H4 (cell line): ENCODE results near the gene CSNK1D. TPM values are rescaled to one million over a fixed set of nuclear protein-coding genes. Genes with fewer than 3 reads are reported as not detected.

Source experiments
- DNase-seq: peaks from one replicate; pipeline ENCODE4 v3.0.0-alpha.2; 2015; ENCODE audit warnings: low spot score
- total RNA-seq: library from RNA; depleted of rRNA; stranded (reverse); fragments of >200 nt; shearing (Covaris generic); gene quantifications from 2 replicates; pipeline ENCODE4 v1.2.3, GENCODE V29; 2014

The CSNK1D gene
- total RNA-seq, 1 experiment from 2014 or later = 33.9 TPM

DNA sequence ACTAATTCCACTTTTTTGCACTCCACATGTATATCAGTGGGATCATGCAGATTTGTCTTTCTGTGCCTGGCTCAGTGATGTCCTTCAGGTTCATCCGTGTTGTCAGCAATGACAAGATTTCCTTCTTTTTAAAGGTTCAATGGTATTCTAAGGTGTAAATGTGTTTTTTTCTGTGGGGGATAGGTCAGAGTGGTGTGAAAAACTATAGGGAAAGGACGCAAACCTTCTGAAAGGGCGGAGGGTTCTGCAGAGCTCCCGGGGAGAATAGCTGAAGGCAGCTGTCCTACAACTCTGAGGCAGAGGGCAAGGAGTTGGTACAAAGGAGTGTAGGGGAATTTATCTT lies 21.9 kb upstream of the CSNK1D start:
- no peak for DNase-seq

DNA sequence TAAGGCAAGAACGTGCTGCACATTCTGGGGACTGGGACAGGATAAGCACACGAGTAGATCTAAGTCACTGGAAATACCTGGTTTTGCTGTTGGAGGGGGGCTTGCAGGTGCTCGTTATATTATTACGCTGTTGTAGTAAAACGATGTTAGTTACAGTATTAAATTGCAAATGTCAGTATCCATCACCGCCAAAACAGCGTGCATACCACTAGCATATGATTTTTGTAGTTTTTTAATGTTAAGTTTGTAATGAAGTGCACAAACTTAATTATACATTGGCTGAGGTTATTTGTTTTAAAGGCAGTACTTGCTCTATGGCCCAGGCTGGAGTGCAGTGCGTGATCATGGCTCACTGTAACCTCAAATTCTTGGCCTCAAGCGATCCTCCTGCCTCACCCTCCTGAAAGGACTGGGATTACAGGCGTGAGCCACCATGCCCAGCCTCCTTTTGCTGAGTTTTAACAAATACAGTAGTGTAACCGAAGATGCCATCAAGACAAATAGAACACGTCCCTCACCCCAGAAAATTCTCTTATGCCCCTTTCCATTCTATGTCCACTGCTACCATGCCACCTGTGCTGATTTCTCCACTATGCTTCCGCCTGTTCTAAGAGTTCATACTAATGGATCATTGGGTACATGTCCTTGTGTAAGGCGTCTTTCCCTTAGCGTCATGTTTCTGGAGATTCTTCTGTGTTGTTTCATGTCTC lies 20.7 kb upstream of the CSNK1D start:
- no peak for DNase-seq

DNA sequence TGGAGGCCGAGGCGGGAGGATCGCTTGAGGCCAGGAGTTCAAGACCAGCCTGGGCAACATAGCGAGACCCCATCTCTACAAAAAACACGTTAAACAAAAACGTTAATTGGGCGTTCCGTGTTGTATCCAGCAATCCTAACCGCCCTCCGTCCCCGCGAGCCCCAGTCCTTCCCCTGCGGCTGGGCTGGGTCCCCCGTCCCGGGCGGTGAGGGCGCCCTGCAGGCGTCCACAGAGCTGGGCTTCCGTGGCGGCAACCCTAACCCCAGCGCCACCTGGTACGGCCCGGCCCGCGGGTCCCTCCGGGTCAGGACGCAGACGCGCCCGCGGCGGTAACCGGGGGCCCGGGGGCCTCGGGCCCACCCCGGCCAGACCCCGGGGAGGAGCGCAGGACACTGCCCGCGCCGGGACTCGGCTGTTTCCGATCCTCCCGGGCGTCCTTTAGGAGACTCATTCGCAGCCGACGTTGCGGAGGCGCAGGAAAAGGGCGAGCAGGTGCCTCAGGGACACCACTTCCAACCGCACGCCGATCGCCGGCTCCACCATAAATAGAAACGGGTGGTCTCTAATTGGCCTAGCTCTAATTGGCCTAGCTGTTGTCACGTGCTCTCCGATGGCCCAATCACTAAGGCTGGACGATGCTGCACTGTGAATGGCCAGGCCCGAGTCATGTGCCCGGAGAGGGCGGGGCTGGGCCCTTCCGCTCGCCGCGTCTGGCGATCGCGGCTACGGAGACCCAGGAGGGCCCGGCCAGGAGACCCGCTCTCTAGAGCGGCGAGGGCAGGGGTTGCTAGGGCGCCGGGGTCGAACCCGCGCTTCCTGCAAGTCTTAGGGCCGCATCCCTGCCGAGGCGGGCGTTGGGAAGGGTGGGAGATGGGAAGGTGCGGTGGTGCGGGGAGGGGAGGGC lies 19.0 kb upstream of the CSNK1D start:
- DNase-seq = peak; percentile 100

DNA sequence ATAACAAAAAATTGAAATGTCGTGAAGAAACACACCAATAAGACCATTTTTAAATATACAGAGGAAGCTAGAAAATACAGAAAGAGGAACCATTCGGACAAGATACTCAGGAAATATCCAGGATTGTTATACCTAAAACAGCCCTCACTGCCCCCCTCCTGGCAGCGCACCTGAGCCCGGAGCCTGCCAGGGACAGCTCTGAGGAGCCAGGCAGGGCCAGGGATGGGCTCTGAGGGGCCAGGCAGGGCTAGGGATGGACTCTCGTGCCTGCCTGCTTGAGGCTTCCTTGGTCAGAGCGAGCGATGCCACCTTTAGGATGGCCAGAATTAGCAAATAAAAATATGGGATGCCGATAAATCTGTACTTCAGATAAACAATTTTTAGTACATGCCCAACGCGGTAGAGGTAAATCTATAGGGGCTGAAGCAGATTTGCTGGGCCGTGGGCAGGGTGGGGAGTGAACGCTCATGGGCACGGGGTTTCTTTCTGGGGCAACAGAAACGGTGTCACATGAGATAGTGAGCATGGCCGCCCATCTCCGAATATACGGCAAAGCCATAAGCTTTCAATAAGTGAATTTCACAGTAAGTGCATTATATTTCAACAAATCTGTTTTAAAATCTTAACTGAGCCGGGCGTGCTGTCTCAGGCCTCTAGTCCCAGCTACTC lies 18.2 kb upstream of the CSNK1D start:
- DNase-seq = no peak

DNA sequence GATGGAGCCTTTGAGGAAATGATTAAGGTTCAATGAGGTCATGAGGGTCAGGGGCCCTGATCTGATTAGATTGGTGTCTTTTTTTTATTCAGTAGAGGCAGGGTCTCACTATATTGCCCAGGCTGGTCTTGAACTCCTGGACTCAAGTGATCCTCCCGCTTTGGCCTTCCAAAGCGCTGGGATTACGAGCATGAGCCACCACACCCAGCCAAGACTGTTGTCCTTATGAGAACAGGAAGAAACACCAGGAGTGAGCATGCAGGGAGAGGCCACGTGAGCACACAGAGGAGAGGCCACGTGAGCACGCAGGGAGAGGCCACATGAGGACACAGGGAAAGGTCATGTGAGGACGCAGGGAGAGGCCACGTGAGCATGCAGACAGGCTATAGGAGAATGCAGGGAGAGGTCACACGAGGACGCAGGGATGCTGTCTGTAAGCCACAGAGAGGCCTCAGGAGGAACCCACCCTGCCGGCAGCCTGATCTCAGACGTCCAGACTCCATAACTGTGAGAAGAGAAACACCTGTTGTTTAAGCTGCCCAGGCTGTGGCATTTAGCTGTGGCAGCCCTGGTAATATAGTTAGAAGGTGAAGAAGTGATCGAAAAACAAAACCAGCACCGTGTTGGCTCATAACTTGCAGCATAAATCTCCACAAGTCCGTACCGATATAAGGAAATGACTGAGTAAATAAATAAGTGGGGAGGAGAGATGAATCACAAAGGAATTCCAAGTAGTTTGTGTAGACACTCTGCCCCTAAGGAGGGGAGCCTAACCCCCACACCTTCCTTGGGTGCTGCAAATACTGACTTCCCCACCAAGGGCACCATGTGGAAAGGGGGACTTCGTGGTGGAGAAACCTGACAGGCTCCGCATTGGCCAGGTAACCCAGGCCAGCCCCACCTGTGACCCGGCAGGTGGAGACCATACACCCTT lies 14.6 kb upstream of the CSNK1D start:
- peak; percentile 100 for DNase-seq

DNA sequence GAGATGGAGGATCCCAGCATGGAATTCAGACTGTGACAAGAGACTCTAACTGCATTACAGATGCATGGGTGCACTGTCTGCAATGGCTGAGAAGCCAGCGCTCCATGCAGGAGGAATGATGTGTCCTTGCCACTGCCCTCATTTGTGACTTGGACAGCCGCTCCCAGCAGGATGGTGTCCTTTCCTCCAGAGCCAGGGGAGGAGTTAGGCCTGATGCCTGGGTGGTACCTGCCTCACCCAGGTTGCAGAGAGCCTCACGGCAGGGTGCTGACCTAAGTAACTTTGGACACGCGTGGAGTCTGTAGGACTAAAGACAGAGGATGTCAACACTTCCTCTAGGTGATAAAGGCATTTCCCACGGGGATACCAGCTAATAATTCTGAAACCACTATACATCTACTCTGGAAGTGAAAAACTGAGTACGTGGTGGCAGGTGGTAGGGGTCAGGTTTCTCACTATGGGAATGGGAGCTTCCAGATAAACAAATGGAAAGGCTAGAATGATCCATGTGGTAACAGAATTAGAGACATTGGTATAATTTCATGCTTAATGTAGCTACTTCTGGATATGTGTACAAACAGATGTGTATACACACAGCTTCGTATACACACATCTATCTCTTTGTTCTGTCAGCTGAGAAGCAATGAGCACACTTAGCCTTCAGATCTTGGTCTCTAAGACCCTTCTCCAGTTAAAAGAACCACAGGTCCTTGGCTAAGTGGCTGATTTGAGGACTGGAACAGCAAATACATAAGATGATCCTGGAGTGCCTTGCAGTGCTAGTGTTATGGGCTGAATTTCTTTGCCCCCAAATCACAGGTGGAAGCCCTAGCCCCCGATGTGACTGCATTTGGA lies 13.7 kb upstream of the CSNK1D start:
- no peak for DNase-seq

DNA sequence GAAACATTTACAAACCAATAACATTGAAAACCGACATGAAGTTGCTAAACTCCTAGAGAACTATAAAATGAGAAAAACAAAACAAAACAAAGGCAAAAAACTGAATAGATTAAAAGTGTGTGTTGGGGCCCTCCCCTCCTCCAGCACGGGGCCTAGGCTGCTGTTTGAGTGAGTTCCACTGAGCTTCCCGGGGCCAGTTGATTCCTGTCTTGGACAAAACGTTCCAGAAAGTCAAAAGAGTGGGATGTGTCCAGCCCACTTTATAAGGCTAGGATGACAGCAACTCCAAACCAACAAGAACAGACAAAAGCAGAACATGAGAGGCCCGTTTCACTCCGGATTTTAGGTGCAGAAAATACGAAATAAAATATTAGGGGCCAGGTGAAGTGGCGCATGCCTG lies 11.6 kb upstream of the CSNK1D start:
- no peak for DNase-seq

DNA sequence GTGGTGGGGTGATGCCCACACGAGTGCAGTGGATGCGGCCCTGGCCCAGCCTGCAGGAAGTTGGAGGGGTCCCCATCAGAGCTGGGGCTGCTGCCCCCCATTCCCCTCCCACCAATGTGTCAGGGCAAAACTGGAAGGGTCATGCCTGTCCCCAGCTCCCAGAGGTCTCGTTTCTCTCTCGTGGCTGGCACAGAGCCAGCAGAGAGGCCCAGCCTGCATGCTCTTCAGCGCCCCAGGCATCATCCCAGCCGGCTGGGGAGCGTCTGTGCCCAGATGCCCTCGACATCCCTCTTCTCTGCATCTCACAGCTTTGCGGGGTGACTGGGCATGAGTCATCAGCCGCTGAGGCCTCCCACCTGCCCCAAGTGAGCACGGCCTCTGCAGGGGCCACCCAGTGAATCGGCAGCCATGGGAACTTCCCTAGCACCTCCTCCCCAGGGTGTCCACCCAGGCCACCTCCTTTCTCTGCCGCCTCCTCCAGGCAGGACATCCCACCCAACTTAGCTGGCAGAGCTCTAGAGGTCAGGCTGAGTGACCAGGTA lies 9.8 kb upstream of the CSNK1D start:
- peak; percentile 94 for DNase-seq

DNA sequence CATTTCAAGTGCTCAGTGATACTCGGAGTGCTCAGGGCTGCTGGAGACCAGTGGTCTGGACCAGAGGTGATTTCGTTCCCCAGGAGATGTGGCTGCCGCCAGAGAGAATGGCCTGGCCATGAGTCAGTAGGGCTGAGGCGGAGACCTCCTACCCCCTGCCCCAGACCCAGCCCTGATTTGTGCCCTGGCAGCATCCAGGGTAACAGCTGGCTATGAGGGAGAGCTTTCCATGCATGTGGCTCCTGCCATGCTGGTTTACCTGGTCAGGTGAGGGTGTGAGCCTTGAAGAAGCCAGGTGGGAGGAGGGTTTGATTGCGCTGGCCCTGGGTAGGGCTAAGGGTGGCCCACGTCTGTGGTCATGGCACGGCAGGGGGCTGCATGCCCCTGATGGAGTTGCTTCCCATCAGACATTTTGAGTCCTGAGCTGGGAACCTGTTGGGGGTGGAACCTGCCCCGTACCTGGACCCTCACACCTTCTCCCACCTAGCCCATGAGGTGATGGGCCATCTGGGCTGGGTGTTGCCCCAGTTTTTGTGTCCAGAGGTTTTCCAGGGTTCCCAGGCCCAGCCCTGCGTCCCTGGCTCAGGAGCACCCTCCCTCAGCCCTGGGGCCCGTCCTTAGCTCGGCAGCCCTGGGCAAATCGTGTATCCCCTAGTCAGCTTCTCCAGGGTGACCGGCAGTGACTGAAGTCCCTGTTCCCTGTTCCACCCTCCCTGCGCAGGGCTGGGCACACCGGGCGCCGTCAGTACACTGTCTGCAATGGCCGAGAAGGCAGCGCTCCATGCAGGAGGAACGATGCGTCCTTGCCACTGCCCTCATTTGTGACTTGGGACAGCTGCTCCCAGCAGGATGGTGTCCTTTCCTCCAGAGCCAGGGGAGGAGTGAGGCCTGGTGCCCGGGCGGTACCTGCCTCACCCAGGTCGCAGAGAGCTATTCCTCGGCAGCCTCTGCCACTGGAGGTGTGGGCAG lies 9.0 kb upstream of the CSNK1D start:
- DNase-seq = no peak

DNA sequence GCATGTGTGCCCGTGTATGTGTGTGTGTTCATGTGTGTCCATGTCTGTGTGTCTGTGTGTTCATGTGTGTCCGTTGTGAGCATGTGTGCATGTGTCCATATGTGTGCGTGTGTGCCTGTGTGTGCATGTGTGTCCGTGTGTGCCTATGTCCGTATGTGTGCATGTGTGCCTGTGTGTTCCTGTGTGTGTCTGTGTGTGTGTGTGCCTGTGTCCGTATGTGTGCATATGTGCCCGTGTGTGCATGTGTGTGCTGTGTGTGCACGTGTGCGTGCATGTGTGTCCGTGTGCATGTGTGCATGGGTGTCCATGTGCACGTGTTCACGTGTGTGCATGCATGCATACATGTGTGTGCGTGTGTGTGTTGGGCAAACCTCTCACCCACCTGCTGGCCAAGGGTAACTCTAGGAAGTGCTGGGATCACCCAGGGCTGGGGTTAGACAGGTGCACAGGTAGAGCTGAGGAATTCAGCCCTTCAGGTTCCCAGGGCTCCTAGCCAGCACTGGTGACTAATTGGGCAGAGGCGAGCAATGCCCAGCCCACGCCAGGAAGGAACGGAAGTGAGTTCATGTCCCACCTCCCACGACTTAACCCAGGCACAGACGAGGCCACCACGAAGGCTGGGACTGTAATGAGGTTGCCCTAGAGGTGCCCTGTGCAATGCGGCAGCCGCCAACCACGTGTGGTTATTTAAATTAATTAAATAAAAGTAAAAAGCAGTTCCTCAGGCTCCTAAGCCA lies 8.2 kb upstream of the CSNK1D start:
- DNase-seq = peak; percentile 86

DNA sequence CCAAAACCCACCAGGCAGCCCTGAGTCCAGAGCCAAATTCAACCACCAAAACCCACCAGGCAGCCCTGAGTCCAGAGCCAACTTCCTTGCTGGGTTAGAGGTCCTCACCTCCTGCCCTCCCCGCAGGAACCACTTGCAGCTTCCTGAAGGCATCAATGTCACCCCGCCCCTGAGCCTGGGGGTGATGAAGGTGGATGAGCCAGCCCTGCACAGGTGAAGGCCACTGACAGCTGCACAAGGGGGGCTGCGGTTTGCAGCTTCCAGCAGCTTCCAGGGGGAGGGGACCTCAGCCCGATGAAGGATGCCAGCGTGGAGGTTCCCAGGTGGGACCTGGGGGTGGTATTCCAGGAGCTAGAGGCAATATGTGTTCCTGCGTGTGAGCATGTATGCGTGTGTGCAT lies 7.6 kb upstream of the CSNK1D start:
- no peak for DNase-seq

DNA sequence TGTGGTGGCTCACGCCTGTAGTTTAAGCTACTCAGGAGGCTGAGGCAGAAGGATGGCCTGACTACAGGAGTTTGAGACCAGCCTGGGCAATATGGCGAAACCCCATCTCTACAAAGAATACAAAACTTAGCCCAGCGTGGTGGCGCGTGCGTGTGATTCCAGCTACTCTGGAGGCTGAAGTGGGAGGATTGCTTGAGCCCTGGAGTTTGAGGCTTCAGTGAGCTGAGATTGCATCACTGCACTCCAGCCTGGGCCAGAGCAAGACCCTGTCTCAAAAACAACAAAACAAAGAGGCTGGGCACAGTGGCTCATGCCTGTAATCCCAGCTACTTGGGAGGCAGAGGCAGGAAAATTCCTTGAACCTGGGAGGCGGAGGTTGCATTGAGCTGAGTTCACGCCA lies 7.0 kb upstream of the CSNK1D start:
- DNase-seq = no peak

DNA sequence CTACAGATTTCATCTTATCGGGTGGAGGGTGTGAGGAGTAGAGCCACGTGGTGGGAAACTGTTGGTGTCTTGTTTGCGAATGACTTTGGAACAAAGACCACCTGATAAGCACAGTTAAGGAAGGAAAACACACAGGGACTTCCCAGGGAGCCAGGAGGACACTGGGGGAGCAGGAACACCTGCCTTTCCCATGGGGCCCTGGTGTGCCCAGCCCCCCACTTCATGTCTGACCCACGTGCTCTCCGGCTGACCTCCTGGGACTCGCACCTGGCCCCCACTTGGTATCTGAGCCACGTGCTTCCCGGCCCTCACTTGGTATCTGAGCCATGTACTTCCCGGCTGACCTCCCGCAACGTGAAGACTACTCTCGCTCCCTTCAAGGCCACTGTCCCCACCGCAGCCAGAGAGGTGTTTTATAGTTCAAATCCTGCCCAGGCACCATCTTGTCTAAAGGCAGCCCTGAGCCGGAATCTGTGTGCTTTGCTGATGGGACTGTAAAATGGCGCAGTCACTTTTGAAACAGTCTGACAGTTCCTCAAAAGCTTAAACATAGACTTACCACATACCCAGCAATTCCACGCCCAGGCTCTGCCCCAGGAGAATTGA lies 5.4 kb upstream of the CSNK1D start:
- no peak for DNase-seq

DNA sequence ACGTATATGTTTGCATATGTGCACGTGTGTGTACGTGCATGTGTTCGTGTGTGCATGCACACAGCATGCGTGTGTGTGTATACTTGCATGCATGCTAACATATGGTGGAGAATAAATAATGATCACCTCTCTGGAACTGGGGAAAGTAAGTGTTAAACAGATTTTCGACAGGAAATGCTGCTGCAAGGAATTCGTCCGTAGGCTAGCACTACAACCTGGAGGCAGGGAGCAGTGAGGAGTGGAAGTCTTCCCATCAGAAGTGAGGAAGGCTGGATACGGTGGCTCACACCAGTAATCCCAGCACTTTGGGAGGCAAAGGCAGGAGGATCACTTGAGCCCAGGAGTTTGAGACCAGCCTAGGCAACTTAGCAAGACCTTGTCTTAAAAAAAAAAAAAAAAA lies 4.8 kb upstream of the CSNK1D start:
- no peak for DNase-seq

DNA sequence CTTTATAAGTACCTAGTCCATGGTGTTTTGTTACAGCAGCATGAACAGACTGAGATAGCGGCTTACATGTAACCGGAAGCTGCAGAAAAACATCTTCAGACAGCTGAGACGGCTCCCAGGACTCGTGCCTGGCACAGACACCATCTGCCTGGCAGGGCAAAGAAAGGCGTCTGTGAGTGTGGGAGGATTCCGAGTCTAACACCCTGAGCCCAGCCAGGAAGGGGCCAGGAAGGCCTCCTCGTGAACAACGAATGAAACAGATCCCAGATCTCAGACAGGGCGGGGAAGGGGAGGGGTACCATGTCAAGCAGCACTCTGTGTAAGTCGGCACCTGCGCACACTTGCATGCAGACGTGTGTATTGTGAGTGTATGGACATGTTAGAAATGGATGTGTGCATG lies 4.4 kb upstream of the CSNK1D start:
- DNase-seq = no peak

DNA sequence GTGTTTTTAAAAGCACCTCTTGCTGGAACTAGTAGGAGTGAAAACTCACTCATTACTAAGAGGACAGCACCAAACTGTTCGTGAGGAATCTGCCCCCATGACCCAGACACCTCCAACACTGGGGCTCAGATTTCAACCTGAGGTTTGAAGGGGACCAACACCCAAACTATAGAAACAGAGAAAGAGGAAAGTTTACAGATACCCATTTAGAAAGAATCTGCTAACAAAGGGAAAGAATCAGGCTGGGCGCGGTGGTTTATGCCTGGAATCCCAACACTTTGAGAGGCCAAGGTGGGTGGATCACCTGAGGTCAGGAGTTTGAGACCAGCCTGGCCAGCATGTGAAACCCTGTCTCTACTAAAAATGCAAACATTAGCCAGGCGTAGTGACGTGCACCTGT lies 3.4 kb upstream of the CSNK1D start:
- no peak for DNase-seq

DNA sequence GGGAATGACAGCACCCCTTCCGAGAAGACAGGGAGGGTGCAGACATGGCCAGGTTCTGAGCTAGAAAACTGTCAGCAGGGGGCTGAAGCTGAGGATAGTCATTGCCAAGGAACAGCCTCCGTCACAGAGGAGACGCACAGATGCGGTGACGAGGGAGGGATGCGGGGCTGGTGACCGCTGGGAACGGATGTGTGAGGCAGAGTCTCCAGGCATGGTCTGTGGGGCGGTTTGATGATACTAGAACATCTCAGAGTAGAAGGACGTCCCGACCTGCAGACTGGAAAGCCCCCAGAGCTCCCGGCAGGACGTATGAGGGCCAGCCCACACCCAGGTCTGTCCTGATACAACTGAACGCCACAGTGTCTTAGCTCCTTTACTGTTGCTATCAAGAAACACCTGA lies 1.8 kb upstream of the CSNK1D start:
- DNase-seq = no peak
